LNCAP (cell line): Measurements from ENCODE around the gene GABRG3.

Experiments used
- TF ChIP-seq, protein P1 (sequence below): fragments of 450-650 bp; IDR thresholded peaks from 2 replicates; pipeline ENCODE4 v1.5.1; 2017; ENCODE audit warnings: mild to moderate bottlenecking

GABRG3 gene

DNA sequence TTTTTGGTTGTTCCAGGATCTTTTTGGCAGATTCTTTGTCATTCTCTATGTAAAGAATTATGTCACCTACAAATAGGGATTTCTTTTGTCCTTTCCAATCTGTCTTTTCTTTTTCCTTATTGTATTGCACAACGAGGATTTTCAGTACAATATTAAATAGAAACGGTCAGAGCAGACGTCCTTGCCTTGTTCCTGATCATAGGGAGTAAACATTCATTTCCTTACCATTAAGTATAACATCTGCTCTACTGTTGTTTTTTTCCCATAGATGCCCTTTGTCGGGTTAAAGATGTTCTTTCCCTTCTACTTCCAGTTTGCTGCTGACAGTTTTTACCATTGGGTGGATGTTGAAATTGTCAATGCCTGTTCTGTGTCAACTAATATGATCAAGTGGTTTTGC lies 599.8 kb downstream of the GABRG3 start:
- TF ChIP-seq, protein P1, sequence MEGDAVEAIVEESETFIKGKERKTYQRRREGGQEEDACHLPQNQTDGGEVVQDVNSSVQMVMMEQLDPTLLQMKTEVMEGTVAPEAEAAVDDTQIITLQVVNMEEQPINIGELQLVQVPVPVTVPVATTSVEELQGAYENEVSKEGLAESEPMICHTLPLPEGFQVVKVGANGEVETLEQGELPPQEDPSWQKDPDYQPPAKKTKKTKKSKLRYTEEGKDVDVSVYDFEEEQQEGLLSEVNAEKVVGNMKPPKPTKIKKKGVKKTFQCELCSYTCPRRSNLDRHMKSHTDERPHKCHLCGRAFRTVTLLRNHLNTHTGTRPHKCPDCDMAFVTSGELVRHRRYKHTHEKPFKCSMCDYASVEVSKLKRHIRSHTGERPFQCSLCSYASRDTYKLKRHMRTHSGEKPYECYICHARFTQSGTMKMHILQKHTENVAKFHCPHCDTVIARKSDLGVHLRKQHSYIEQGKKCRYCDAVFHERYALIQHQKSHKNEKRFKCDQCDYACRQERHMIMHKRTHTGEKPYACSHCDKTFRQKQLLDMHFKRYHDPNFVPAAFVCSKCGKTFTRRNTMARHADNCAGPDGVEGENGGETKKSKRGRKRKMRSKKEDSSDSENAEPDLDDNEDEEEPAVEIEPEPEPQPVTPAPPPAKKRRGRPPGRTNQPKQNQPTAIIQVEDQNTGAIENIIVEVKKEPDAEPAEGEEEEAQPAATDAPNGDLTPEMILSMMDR: no peak

DNA sequence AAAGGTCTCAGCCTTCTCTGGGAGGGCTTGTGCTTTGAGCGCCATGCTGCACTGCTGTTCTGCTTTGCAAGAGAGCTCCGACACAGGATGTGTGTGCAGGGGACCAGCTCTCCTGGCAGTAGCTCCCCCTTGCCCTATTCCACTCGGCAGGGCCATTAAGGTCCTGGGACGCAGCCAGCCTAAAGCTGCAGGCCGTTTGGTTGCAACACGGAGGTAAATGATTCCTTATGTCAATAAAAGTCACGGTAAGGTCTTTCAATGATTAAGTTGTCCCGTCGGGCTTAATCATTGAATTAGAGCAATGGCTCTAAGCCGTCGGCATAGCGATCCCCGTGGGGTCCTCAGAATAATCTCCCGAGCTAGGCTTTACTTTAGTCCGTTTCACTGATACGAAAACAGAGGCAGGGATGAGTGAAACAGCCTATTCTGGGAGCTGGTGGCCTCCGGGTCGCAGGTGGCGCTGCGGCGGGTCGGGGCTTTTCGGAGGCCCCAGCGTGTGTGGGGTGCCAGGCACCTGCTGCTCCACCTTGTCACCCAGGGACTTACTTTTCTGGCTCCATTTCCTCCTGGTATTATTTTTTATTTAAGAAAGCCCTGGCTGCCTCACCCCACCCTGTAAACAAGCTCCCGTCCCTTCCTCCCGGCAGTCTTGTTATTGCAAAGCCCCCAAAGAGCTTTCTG lies 603.0 kb downstream of the GABRG3 start:
- TF ChIP-seq, protein P1: no peak

DNA sequence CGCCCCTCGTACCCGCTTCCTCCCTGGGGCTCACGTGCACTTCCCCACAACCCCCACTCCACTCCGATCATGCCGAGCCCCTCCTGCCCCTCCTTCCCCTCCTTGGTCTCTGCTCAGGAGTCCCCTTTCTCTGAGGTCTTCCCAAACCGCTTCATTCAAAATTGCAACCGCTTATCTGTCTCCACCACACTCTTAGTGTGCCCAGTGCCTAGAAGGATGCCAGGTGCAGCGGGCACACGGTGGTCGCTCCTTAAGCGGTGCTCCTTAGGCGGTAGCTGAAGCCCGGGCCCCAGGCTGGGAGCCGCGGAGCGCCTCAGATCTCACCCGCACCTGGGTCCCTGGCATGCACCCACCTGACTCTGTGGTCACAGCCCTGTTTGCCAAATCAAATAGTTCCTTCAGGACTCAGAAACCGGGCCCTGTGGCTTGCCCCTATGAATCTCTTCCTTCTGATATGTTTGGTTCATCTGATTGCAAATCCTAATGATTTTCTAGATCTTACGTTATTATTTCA lies 603.6 kb downstream of the GABRG3 start:
- TF ChIP-seq, protein P1: no peak

DNA sequence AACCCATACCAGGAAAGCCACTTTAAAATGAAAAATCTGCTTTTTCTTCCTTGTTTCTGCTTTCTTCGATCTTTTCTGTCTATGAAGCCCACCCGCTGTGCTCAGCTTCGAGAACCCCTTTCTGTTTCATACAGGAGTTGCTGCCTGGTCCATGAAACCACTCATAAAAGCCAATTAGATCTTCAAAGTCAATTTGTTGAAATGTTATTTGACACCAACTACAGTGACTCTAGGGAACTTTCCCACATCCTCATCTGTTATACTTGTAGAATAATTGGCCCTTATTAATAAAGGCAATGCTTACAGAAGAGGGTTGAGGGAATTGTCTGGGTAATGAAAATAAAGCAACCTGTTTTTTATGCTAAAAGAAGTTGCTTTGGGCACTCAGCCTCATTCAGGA lies 604.5 kb downstream of the GABRG3 start:
- TF ChIP-seq, protein P1: no peak

DNA sequence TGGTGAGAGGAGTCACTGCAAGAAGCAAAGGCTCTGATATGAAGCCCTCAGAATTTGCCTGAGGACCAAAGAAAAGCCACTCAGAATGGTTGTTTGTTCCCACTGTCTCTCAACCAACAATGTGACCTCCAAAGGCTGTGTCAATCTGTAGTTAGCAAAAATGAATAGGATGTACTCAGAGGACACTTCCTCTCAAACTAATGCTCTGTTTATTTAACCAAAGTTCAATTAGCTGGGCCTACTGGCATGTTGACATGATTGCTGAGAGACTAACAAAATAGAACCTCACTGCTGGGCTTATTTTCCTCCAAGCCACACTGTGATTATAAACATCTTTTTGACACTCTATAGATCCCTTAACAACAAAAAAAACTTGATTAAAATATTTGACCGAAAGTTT lies 605.6 kb downstream of the GABRG3 start:
- TF ChIP-seq, protein P1: no peak

DNA sequence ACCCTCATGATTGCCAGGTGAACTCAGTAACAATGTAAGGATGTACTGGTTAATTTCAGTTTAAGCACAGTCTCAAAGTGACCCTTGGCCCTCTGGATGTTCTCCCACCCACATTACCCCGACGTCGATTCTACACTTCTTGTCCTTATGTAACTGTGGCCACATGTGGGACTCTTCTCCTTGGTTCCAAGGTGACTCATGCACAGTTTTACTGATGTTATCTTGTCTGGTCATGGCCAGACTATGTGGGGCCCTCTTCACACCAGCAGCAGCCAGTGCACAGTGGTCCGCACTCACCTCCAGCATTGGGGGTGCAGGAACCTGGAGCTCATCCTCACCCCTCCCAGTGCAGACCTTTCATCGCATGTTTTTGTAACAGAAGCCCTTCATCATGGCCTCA lies 608.8 kb downstream of the GABRG3 start:
- TF ChIP-seq, protein P1: no peak

DNA sequence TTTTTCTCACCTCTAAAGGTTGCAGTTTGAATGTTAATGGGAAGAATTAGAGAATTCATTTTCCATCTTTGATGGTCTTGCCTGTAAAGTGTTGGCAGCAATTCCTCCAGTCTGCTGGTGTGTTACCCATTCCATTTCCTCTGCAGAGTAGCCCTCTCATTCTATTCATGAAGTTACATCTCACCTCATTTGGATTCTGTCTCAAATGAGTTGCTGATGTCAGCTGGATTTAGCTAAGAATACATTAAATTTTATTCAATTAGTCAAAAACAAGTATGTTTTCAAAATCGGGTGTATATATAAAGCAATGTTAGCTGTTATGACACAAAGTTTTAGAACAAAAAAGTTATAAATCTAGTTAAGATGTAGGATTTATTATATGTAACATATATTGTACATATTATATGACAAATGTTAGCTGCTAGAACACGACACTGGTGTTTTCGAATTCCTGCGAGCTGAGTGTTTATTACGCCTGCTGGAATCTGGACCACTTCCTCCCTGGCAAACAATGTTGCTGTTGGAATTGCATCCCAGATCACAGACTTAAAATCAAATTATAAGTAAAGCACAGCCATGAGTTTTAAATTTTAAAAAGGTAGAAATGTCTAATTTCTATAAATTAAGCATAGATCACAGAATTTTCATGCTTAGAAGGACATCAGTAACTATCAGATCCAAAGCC lies 611.9 kb downstream of the GABRG3 start:
- TF ChIP-seq, protein P1: no peak
